Measurements from ENCODE around the gene GSG1. TPM values are rescaled to one million over a fixed set of nuclear protein-coding genes. Genes with fewer than 3 reads are reported as not detected.

The GSG1 gene
- total and polyA plus RNA-seq, 2 experiments from 2014 or later: 0.86 to 2.0 TPM

DNA sequence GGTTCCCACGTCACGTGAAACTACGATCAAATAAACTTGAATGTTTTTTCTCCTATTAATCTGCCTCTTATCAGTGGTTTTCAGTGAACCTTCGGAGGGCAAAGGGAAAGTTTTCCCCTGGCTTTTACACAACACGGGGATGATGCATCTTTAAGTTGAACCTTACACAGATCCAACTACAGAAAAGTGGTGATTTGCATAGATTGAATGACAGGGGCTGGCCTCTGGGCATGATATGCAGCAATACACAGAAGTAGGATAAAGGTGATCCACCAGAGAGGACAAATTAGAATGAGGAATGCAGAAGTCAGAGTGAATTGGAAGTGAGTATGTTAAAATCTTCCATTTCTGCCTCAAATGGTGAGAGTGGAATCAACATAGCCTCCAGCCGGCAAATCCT, 11.6 kb downstream of the GSG1 start:
- DNase-seq: no peak
- no peak overlapping the region for H3K4me3 ChIP-seq
- WGBS, 2 experiments (ENCODE audit: low coverage in 1 of 2, low lambda C conversion rate in 2 of 2, missing lambda C conversion rate in 2 of 2): 98% methylated on average over 6 of the region's 6 CpGs
- no peak overlapping the region for H3K9ac ChIP-seq
- in situ Hi-C loops (cut with MboI): no loop called here
- H3K27me3 ChIP-seq (replicated peaks; ENCODE audit: insufficient read depth): no peaks in the 10 kb centered on the region
- no peak overlapping the region for H2AFZ ChIP-seq
- no peaks in the 10 kb centered on the region for H3K9me2 ChIP-seq (ENCODE audit: insufficient read depth)
- H3F3A ChIP-seq (ENCODE audit: insufficient read depth): peaks cover 30% of the 10 kb centered on the region
- H3K4me1 ChIP-seq (ENCODE audit: insufficient read depth): peaks cover 36% of the 10 kb centered on the region
- no peaks in the 10 kb centered on the region for H3K9me3 ChIP-seq (ENCODE audit: low read depth)
- no peak for TF ChIP-seq EZH2phosphoT487 (IDR thresholded peaks at IDR 0.05; ENCODE audit: insufficient read depth, low read depth)
- TF ChIP-seq EZH2 (IDR thresholded peaks at IDR 0.05; ENCODE audit: insufficient read depth, poor library complexity, severe bottlenecking): no peak
- no peak overlapping the region for H3K4me2 ChIP-seq (ENCODE audit: unreplicated experiment)
- no peaks in the 10 kb centered on the region for H4K20me1 ChIP-seq (ENCODE audit: insufficient read depth)
- no peaks in the 10 kb centered on the region for H3K79me2 ChIP-seq (ENCODE audit: insufficient read depth)
- H3K27ac ChIP-seq: no peak overlapping the region
- no peaks in the 10 kb centered on the region for H3K36me3 ChIP-seq (ENCODE audit: low read depth)

GRCh38 chr12:13090054-13090453, 13.4 kb downstream of the GSG1 start:
- H3F3A ChIP-seq (ENCODE audit: insufficient read depth): peaks cover 18% of the 10 kb centered on the region
- WGBS, 2 experiments (ENCODE audit: low coverage in 1 of 2, low lambda C conversion rate in 2 of 2, missing lambda C conversion rate in 2 of 2): 88 to 95% methylated on average over 4 of the region's 4 CpGs
- in situ Hi-C loops (cut with MboI): no loop called here

GRCh38 chr12:13088496-13088895, 15.0 kb downstream of the GSG1 start:
- WGBS, 2 experiments (ENCODE audit: low coverage in 1 of 2, low lambda C conversion rate in 2 of 2, missing lambda C conversion rate in 2 of 2): 48 to 51% methylated on average over 4 of the region's 4 CpGs
- in situ Hi-C loops (cut with MboI): no loop called here

More at GRCh38 chr12:13090054-13090453, 13.4 kb downstream of the GSG1 start:
- Histone ChIP-seq H3K27me3 (replicated peaks; ENCODE audit: insufficient read depth) (no peaks in the 10 kb centered on the region), H3K4me2 (ENCODE audit: unreplicated experiment) (no peak overlapping the region), H3K9ac (no peak overlapping the region), H3K27ac (no peak overlapping the region), H3K4me1 (ENCODE audit: insufficient read depth) (peaks cover 29% of the 10 kb centered on the region), H3K4me3 (no peak overlapping the region), H4K20me1 (ENCODE audit: insufficient read depth) (no peaks in the 10 kb centered on the region), H3K9me3 (ENCODE audit: low read depth) (no peaks in the 10 kb centered on the region), H3K9me2 (ENCODE audit: insufficient read depth) (no peaks in the 10 kb centered on the region), H3K79me2 (ENCODE audit: insufficient read depth) (no peaks in the 10 kb centered on the region), H3K36me3 (ENCODE audit: low read depth) (no peaks in the 10 kb centered on the region), H2AFZ (no peak overlapping the region)
- TF ChIP-seq EZH2 (IDR thresholded peaks at IDR 0.05; ENCODE audit: insufficient read depth, poor library complexity, severe bottlenecking): no peak
- no peak for TF ChIP-seq EZH2phosphoT487 (IDR thresholded peaks at IDR 0.05; ENCODE audit: insufficient read depth, low read depth)
- no peak for DNase-seq

DNA sequence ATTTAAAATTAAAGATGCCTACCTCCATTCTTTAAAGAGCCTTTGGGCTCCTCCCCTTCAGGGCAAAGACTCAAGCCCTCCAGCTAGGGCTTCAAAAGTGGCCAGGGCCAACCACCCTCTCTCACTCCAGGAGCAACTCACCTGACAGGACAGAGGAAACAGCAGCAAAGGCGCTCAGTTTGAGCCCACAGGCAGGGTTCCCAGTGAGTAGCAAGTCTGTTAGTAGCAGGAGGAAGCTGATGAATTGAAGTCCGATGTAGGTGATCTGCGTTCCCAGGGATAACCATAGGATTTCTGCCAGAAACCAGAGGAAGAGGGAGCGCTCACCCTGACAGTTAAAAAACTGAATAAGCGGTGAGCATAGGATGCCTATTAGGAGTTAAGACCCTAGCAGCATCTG, 15.7 kb downstream of the GSG1 start:
- Histone ChIP-seq H3K79me2 (ENCODE audit: insufficient read depth) (no peaks in the 10 kb centered on the region), H2AFZ (no peak overlapping the region), H3K9ac (no peak overlapping the region), H3K36me3 (ENCODE audit: low read depth) (peaks cover 6% of the 10 kb centered on the region; the same call in 1 of the 2 replicates), H3K4me2 (ENCODE audit: unreplicated experiment) (no peak overlapping the region), H3K27me3 (replicated peaks; ENCODE audit: insufficient read depth) (no peaks in the 10 kb centered on the region), H3F3A (ENCODE audit: insufficient read depth) (peaks cover 6% of the 10 kb centered on the region), H3K4me3 (no peak overlapping the region), H3K9me2 (ENCODE audit: insufficient read depth) (no peaks in the 10 kb centered on the region), H3K4me1 (ENCODE audit: insufficient read depth) (peaks cover 7% of the 10 kb centered on the region; the same call in 1 of the 2 replicates), H3K27ac (no peak overlapping the region), H4K20me1 (ENCODE audit: insufficient read depth) (no peaks in the 10 kb centered on the region), H3K9me3 (ENCODE audit: low read depth) (no peaks in the 10 kb centered on the region)
- 85 to 90% methylated on average over 5 of the region's 5 CpGs for WGBS, 2 experiments (ENCODE audit: low coverage in 1 of 2, low lambda C conversion rate in 2 of 2, missing lambda C conversion rate in 2 of 2)
- TF ChIP-seq EZH2phosphoT487 (IDR thresholded peaks at IDR 0.05; ENCODE audit: insufficient read depth, low read depth): no peak
- no peak for TF ChIP-seq EZH2 (IDR thresholded peaks at IDR 0.05; ENCODE audit: insufficient read depth, poor library complexity, severe bottlenecking)
- in situ Hi-C loops (cut with MboI): no loop called here
- no peak for DNase-seq

More at GRCh38 chr12:13088496-13088895, 15.0 kb downstream of the GSG1 start:
- TF ChIP-seq EZH2 (IDR thresholded peaks at IDR 0.05; ENCODE audit: insufficient read depth, poor library complexity, severe bottlenecking) (no peak), EZH2phosphoT487 (IDR thresholded peaks at IDR 0.05; ENCODE audit: insufficient read depth, low read depth) (no peak)
- no peak for DNase-seq
- H3F3A ChIP-seq (ENCODE audit: insufficient read depth): peaks cover 6% of the 10 kb centered on the region
- no peak overlapping the region for H2AFZ ChIP-seq
- H3K4me1 ChIP-seq (ENCODE audit: insufficient read depth): peaks cover 14% of the 10 kb centered on the region
- H3K9me2 ChIP-seq (ENCODE audit: insufficient read depth): no peaks in the 10 kb centered on the region
- no peak overlapping the region for H3K4me3 ChIP-seq
- H3K27me3 ChIP-seq (replicated peaks; ENCODE audit: insufficient read depth): no peaks in the 10 kb centered on the region
- no peak overlapping the region for H3K4me2 ChIP-seq (ENCODE audit: unreplicated experiment)
- H3K9ac ChIP-seq: no peak overlapping the region
- no peak overlapping the region for H3K27ac ChIP-seq
- peaks cover 6% of the 10 kb centered on the region; the same call in 1 of the 2 replicates for H3K36me3 ChIP-seq (ENCODE audit: low read depth)
- H3K9me3 ChIP-seq (ENCODE audit: low read depth): no peaks in the 10 kb centered on the region
- H3K79me2 ChIP-seq (ENCODE audit: insufficient read depth): no peaks in the 10 kb centered on the region
- H4K20me1 ChIP-seq (ENCODE audit: insufficient read depth): no peaks in the 10 kb centered on the region

All from GM23248 (cell line).